ENCODE results near the gene HMOX1.

HMOX1 gene

GRCh38 chr22:35346596-35347220, 34.2 kb upstream of the HMOX1 start:
- no peak for DNase-seq (ENCODE audit: low read depth)
- TF ChIP-seq CTCF (IDR thresholded peaks at IDR 0.05; ENCODE audit: low read depth, low read length, missing control alignments), result no peak
- no peak overlapping the region for H3K4me3 ChIP-seq (ENCODE audit: low read depth, low read length)

- DNase-seq (ENCODE audit: low read depth), result no peak
- TF ChIP-seq CTCF (IDR thresholded peaks at IDR 0.05; ENCODE audit: low read depth, low read length, missing control alignments), result no peak
- H3K4me3 ChIP-seq (ENCODE audit: low read depth, low read length), result no peak overlapping the region
Observed at GRCh38 chr22:35347462-35347861, 33.4 kb upstream of the HMOX1 start.

GRCh38 chr22:35348026-35348590, 32.8 kb upstream of the HMOX1 start:
- no peak for DNase-seq (ENCODE audit: low read depth)
- H3K4me3 ChIP-seq (ENCODE audit: low read depth, low read length), result no peak overlapping the region
- no peak for TF ChIP-seq CTCF (IDR thresholded peaks at IDR 0.05; ENCODE audit: low read depth, low read length, missing control alignments)

GRCh38 chr22:35348703-35349102, 32.2 kb upstream of the HMOX1 start:
- no peak overlapping the region for H3K4me3 ChIP-seq (ENCODE audit: low read depth, low read length)
- no peak for DNase-seq (ENCODE audit: low read depth)
- TF ChIP-seq CTCF (IDR thresholded peaks at IDR 0.05; ENCODE audit: low read depth, low read length, missing control alignments), result no peak

GRCh38 chr22:35349368-35349703, 31.6 kb upstream of the HMOX1 start:
- DNase-seq (ENCODE audit: low read depth), result no peak
- H3K4me3 ChIP-seq (ENCODE audit: low read depth, low read length), result no peak overlapping the region
- no peak for TF ChIP-seq CTCF (IDR thresholded peaks at IDR 0.05; ENCODE audit: low read depth, low read length, missing control alignments)

GRCh38 chr22:35349704-35350538, 31.0 kb upstream of the HMOX1 start:
- H3K4me3 ChIP-seq (ENCODE audit: low read depth, low read length), result no peak overlapping the region
- no peak for DNase-seq (ENCODE audit: low read depth)
- TF ChIP-seq CTCF (IDR thresholded peaks at IDR 0.05; ENCODE audit: low read depth, low read length, missing control alignments), result no peak

Data from GM12864 (cell line).